ENCODE results near the gene PRKCE. TPM values are rescaled to one million over a fixed set of nuclear protein-coding genes. Genes with fewer than 3 reads are reported as not detected.

The PRKCE gene
- total and polyA plus RNA-seq, 2 of the 8 experiments (the other 6 are each of a cell fraction or from before 2014, with no cell fraction given), result 0.54 to 2.1 TPM

- no peak for TF ChIP-seq TCF12 (IDR thresholded peaks at IDR 0.05; ENCODE audit: low read depth, low read length)
- no peak for TF ChIP-seq NANOG (IDR thresholded peaks at IDR 0.05; ENCODE audit: insufficient read depth, low read depth, low read length, poor library complexity, severe bottlenecking)
- TF ChIP-seq CREB1 (IDR thresholded peaks at IDR 0.05), result no peak
- TF ChIP-seq CEBPB (IDR thresholded peaks at IDR 0.05; ENCODE audit: low read depth, low read length), result no peak
- no peak for TF ChIP-seq FOSL1 (IDR thresholded peaks at IDR 0.05; ENCODE audit: insufficient read depth, low read depth, low read length)
Observed at GRCh38 chr2:45830322-45830721, 178.8 kb downstream of the PRKCE start (continued).
